ENCODE data around the gene L3MBTL2. TPM values are rescaled to one million over a fixed set of nuclear protein-coding genes. Genes with fewer than 3 reads are reported as not detected.

The L3MBTL2 gene
- total and polyA plus RNA-seq, 10 donors, result 11.4 to 33.8 (median 22.6) TPM

GRCh38 chr22:41201141-41201540 is 4.0 kb upstream of the L3MBTL2 start:
- Histone ChIP-seq H3K36me3 (no peaks in the 10 kb centered on the region), H3K27me3 (replicated peaks in 1 of 7) (peaks cover 0 to 18% (median 0%) of the 10 kb centered on the region in 7 donors), H3K4me1 (peaks cover 12 to 41% (median 31%) of the 10 kb centered on the region in 6 donors), H3K27ac (no peak overlapping the region), H3K4me3 (no peak overlapping the region), H3K9me3 (no peaks in the 10 kb centered on the region)
- intact Hi-C loops (cut with DNase I; ENCODE audit: low total_unique reads), result no loop called here
- no peak for DNase-seq
- WGBS, 5 donors, result 34 to 60% (median 52%) methylated on average over 10 of the region's 10 CpGs
- TF ChIP-seq POLR2AphosphoS5 (IDR thresholded peaks at IDR 0.05), result no peak
- TF ChIP-seq CTCF (IDR thresholded peaks at IDR 0.05 in 8 of 11, conservative IDR thresholded peaks at IDR 0.05 in 3 of 11), result no peak
- no peak for TF ChIP-seq POLR2A (IDR thresholded peaks at IDR 0.05)

GRCh38 chr22:41203118-41203517 is 2.0 kb upstream of the L3MBTL2 start:
- TF ChIP-seq POLR2AphosphoS5 (IDR thresholded peaks at IDR 0.05), result no peak
- TF ChIP-seq POLR2A (IDR thresholded peaks at IDR 0.05), result no peak
- TF ChIP-seq CTCF (IDR thresholded peaks at IDR 0.05 in 8 of 11, conservative IDR thresholded peaks at IDR 0.05 in 3 of 11), result no peak
- DNase-seq, result no peak
- Histone ChIP-seq H3K9me3 (no peaks in the 10 kb centered on the region), H3K4me1 (peaks cover 11 to 45% (median 28%) of the 10 kb centered on the region in 6 donors), H3K27ac (no peak overlapping the region), H3K4me3 (no peak overlapping the region), H3K36me3 (peaks cover 0 to 6% (median 0%) of the 10 kb centered on the region in 6 donors), H3K27me3 (replicated peaks in 1 of 7) (peaks cover 0 to 18% (median 0%) of the 10 kb centered on the region in 7 donors)
- WGBS, 5 donors, result 91 to 98% (median 94%) methylated on average over 2 of the region's 2 CpGs
- intact Hi-C loops (cut with DNase I; ENCODE audit: low total_unique reads), result no loop called here

GRCh38 chr22:41204066-41204465 is 1.0 kb upstream of the L3MBTL2 start:
- WGBS, 5 donors, result 59 to 66% (median 64%) methylated on average over 6 of the region's 6 CpGs
- Histone ChIP-seq H3K36me3 (peaks cover 0 to 13% (median 7%) of the 10 kb centered on the region in 6 donors), H3K4me1 (peaks cover 6 to 41% (median 20%) of the 10 kb centered on the region in 6 donors), H3K27me3 (replicated peaks in 1 of 7) (peaks cover 0 to 10% (median 0%) of the 10 kb centered on the region in 7 donors), H3K4me3 (no peak overlapping the region), H3K27ac (no peak overlapping the region), H3K9me3 (no peaks in the 10 kb centered on the region)
- intact Hi-C loops (cut with DNase I; ENCODE audit: low total_unique reads), result no loop called here
- DNase-seq, result no peak
- TF ChIP-seq POLR2AphosphoS5 (IDR thresholded peaks at IDR 0.05) (no peak), CTCF (IDR thresholded peaks at IDR 0.05 in 8 of 11, conservative IDR thresholded peaks at IDR 0.05 in 3 of 11) (no peak), POLR2A (IDR thresholded peaks at IDR 0.05) (no peak)

GRCh38 chr22:41206719-41207118 is 1.6 kb downstream of the L3MBTL2 start:
- Histone ChIP-seq H3K4me1 (peaks cover 6 to 39% (median 20%) of the 10 kb centered on the region in 6 donors), H3K27me3 (replicated peaks in 1 of 7) (peaks cover 0 to 7% (median 0%) of the 10 kb centered on the region in 7 donors), H3K4me3 (peak overlapping the region in 3 of 8 donors; percentile 75 to 91 (median 85)), H3K27ac (no peak overlapping the region), H3K9me3 (no peaks in the 10 kb centered on the region), H3K36me3 (peaks cover 0 to 40% (median 29%) of the 10 kb centered on the region in 6 donors)
- TF ChIP-seq CTCF (IDR thresholded peaks at IDR 0.05 in 8 of 11, conservative IDR thresholded peaks at IDR 0.05 in 3 of 11) (no peak), POLR2A (IDR thresholded peaks at IDR 0.05) (no peak), POLR2AphosphoS5 (IDR thresholded peaks at IDR 0.05) (no peak)
- 75 to 90% (median 84%) methylated on average over 9 of the region's 9 CpGs for WGBS, 5 donors
- intact Hi-C loops (cut with DNase I; ENCODE audit: low total_unique reads), result no loop called here
- DNase-seq, result no peak

Measured in spleen (tissue), 11 donors.